GM23338 (cell line): Measurements from ENCODE around the gene GRK5. TPM values are rescaled to one million over a fixed set of nuclear protein-coding genes. Genes with fewer than 3 reads are reported as not detected.

Experiments used
- ATAC-seq: fragments of 200-7000 bp; cut with Tn5 transposase; 3 replicates; pipeline ENCODE4 v1.9.1; 2020
- DNase-seq: peaks from one replicate; pipeline ENCODE4 v3.0.0-alpha.2; 2015; ENCODE audit warnings: low spot score
- H2AFZ ChIP-seq: fragments of 200-600 bp; sonication (generic); 2 replicates; pipeline ENCODE4 v1.8.0; 2016; ENCODE audit warnings: antibody characterized with exemption, mild to moderate bottlenecking, moderate library complexity
- H3F3A ChIP-seq: fragments of 200-600 bp; sonication (generic); replicated peaks from 2 replicates; pipeline ENCODE4 v1.8.0; 2017; ENCODE audit warnings: antibody characterized with exemption, mixed run types, low read depth
- H3K27ac ChIP-seq: fragments of 200-600 bp; sonication (generic); 2 replicates; pipeline ENCODE4 v1.6.1; 2016; ENCODE audit warnings: low read depth
- H3K27me3 ChIP-seq: fragments of 200-600 bp; sonication (generic); 2 replicates; pipeline ENCODE4 v1.8.0; 2016; ENCODE audit warnings: mild to moderate bottlenecking, mixed run types, moderate library complexity; ENCODE audit not compliant: insufficient read depth
- H3K36me3 ChIP-seq: fragments of 200-600 bp; sonication (generic); 2 replicates; pipeline ENCODE4 v1.8.0; 2016; ENCODE audit warnings: mild to moderate bottlenecking; ENCODE audit not compliant: insufficient read depth
- H3K4me1 ChIP-seq: fragments of 200-600 bp; sonication (generic); 2 replicates; pipeline ENCODE4 v1.8.0; 2016; ENCODE audit warnings: mild to moderate bottlenecking, moderate library complexity; ENCODE audit not compliant: insufficient read depth
- H3K4me2 ChIP-seq: fragments of 200-600 bp; sonication (generic); 2 replicates; pipeline ENCODE4 v1.7.1; 2017; ENCODE audit warnings: mixed run types
- H3K4me3 ChIP-seq: fragments of 200-600 bp; sonication (generic); 2 replicates; pipeline ENCODE4 v1.6.1; 2016; ENCODE audit warnings: mixed run types
- H3K79me2 ChIP-seq: fragments of 200-600 bp; sonication (generic); replicated peaks from 2 replicates; pipeline ENCODE4 v1.8.0; 2017; ENCODE audit warnings: mild to moderate bottlenecking; ENCODE audit not compliant: insufficient read depth
- H3K9me2 ChIP-seq: fragments of 200-600 bp; sonication (generic); 2 replicates; pipeline ENCODE4 v1.8.0; 2017; ENCODE audit not compliant: insufficient read depth
- H4K20me1 ChIP-seq: fragments of 200-600 bp; sonication (generic); replicated peaks from 2 replicates; pipeline ENCODE4 v1.8.0; 2017; ENCODE audit warnings: mild to moderate bottlenecking; ENCODE audit not compliant: insufficient read depth
- H3K27ac Mint-ChIP-seq: 2 replicates; pipeline ENCODE4 v1.8.0; 2020; ENCODE audit warnings: inconsistent platforms, mild to moderate bottlenecking, moderate library complexity, mixed read lengths
- H3K27me3 Mint-ChIP-seq: 3 replicates; pipeline ENCODE4 v1.8.0; 2022; ENCODE audit warnings: low read depth, mild to moderate bottlenecking, moderate library complexity, mixed read lengths, inconsistent platforms; ENCODE audit not compliant: insufficient read depth, poor library complexity
- H3K36me3 Mint-ChIP-seq: 3 replicates; pipeline ENCODE4 v1.8.0; 2021; ENCODE audit warnings: low read depth, mild to moderate bottlenecking, inconsistent platforms, moderate library complexity, mixed read lengths
- H3K4me1 Mint-ChIP-seq: 3 replicates; pipeline ENCODE4 v1.8.0; 2020; ENCODE audit warnings: mild to moderate bottlenecking, inconsistent platforms, mixed read lengths
- H3K4me3 Mint-ChIP-seq: 3 replicates; pipeline ENCODE4 v1.8.0; 2021; ENCODE audit warnings: moderate library complexity, mild to moderate bottlenecking, inconsistent platforms, mixed read lengths
- H3K9me3 Mint-ChIP-seq: 3 replicates; pipeline ENCODE4 v1.8.0; 2020; ENCODE audit warnings: moderate library complexity, mild to moderate bottlenecking, inconsistent platforms, mixed read lengths
- CREB1 ChIP-seq: fragments of 250-450 bp; sonication (Bioruptor Pico); IDR thresholded peaks from 2 replicates; pipeline ENCODE4 v1.5.0; 2020; ENCODE audit warnings: low read depth, mild to moderate bottlenecking, moderate library complexity
- CTCF ChIP-seq, 2 experiments: fragments of 200-600 bp in 1 of 2; sonication (generic) in 1 of 2; conservative IDR thresholded peaks; 2 replicates each; pipeline versions ENCODE4 v1.5.1 to v1.6.1; 2016 to 2017; ENCODE audit warnings: antibody characterized with exemption in 2 of 2, low read depth in 2 of 2, mild to moderate bottlenecking in 2 of 2, moderate library complexity in 1 of 2
- ETS1 ChIP-seq: IDR thresholded peaks from 2 replicates; pipeline ENCODE4 v1.6.1; 2016; ENCODE audit warnings: antibody characterized with exemption
- EZH2 ChIP-seq: fragments of 200-600 bp; sonication (generic); IDR thresholded peaks from one replicate; pipeline ENCODE4 v1.8.0; 2017; ENCODE audit warnings: antibody characterized with exemption, mild to moderate bottlenecking, low read depth; ENCODE audit not compliant: unreplicated experiment
- EZH2phosphoT487 ChIP-seq: fragments of 200-600 bp; sonication (generic); IDR thresholded peaks from one replicate; pipeline ENCODE4 v1.8.1; 2018; ENCODE audit warnings: antibody characterized with exemption; ENCODE audit not compliant: unreplicated experiment
- JUNB ChIP-seq: IDR thresholded peaks from one replicate; pipeline ENCODE4 v1.6.1; 2016; ENCODE audit warnings: antibody characterized with exemption; ENCODE audit not compliant: unreplicated experiment
- NANOG ChIP-seq: IDR thresholded peaks from 2 replicates; pipeline ENCODE4 v1.6.1; 2016; ENCODE audit warnings: antibody characterized with exemption, borderline replicate concordance
- POLR2AphosphoS5 ChIP-seq: IDR thresholded peaks from 2 replicates; pipeline ENCODE4 v1.6.1; 2016; ENCODE audit warnings: antibody characterized with exemption, low read depth
- REST ChIP-seq: IDR thresholded peaks from one replicate; pipeline ENCODE4 v1.6.1; 2018; ENCODE audit warnings: antibody characterized with exemption; ENCODE audit not compliant: unreplicated experiment
- STAT1 ChIP-seq: IDR thresholded peaks from one replicate; pipeline ENCODE4 v1.6.1; 2016; ENCODE audit warnings: antibody characterized with exemption; ENCODE audit not compliant: unreplicated experiment
- ZNF114 ChIP-seq: fragments of 250-450 bp; sonication (Bioruptor Pico); IDR thresholded peaks from 2 replicates; pipeline ENCODE4 v1.5.0; 2020; ENCODE audit warnings: mild to moderate bottlenecking, moderate library complexity
- ZNF331 ChIP-seq: fragments of 250-450 bp; sonication (Bioruptor Pico); IDR thresholded peaks from 2 replicates; pipeline ENCODE4 v1.5.0; 2020; ENCODE audit warnings: low read depth, mild to moderate bottlenecking, moderate library complexity
- ZNF462 ChIP-seq: fragments of 250-450 bp; sonication (Bioruptor Pico); IDR thresholded peaks from 2 replicates; pipeline ENCODE4 v1.5.0; 2020; ENCODE audit warnings: mild to moderate bottlenecking, moderate library complexity
- polyA plus RNA-seq: library from polyadenylated mRNA; unstranded; fragments of >200 nt; fragmentation: Nextera tagmentation; extraction: Ambion mirVana; gene quantifications from 2 replicates; pipeline ENCODE4 v1.2.1, GENCODE V29; 2016
- total RNA-seq: library from RNA; depleted of rRNA; stranded (reverse); fragments of >200 nt; shearing (Covaris generic); gene quantifications from 2 replicates; pipeline ENCODE4 v1.2.3, GENCODE V29; 2014

GRK5 gene
- total and polyA plus RNA-seq, 2 experiments from 2014 or later: 0.53 to 2.0 TPM

GRCh38 chr10:119227825-119228224, 20.5 kb downstream of the GRK5 start:
- no peak for ATAC-seq
- Histone ChIP-seq H3F3A (no peaks in the 10 kb centered on the region), H3K4me1 (no peaks in the 10 kb centered on the region), H3K4me2 (no peak overlapping the region), H3K36me3 (no peaks in the 10 kb centered on the region), H3K4me3 (no peak overlapping the region), H3K27me3 (no peaks in the 10 kb centered on the region), H3K9me2 (no peaks in the 10 kb centered on the region), H3K27ac (no peak overlapping the region), H3K79me2 (no peaks in the 10 kb centered on the region), H2AFZ (no peak overlapping the region), H4K20me1 (no peaks in the 10 kb centered on the region)
- TF ChIP-seq EZH2: no peak
- TF ChIP-seq ETS1: no peak
- TF ChIP-seq EZH2phosphoT487: no peak
- no peak for TF ChIP-seq NANOG
- no peak for TF ChIP-seq REST
- no peak for TF ChIP-seq ZNF114 (CRISPR knock-in tag)
- TF ChIP-seq STAT1: no peak
- TF ChIP-seq JUNB: no peak
- no peak for TF ChIP-seq CREB1 (CRISPR knock-in tag)
- TF ChIP-seq ZNF462 (CRISPR knock-in tag): no peak
- no peak for TF ChIP-seq CTCF (conservative IDR thresholded peaks at IDR 0.05; ENCODE audit: low read depth in 2 of 2)
- no peak for TF ChIP-seq POLR2AphosphoS5
- TF ChIP-seq ZNF331 (CRISPR knock-in tag): no peak
- Mint-ChIP-seq H3K36me3 (no peaks in the 10 kb centered on the region), H3K4me3 (no peak overlapping the region), H3K9me3 (peaks cover 14% of the 10 kb centered on the region), H3K4me1 (peaks cover 2% of the 10 kb centered on the region; the same call in 1 of the 3 replicates), H3K27ac (no peak overlapping the region), H3K27me3 (no peaks in the 10 kb centered on the region)
- no peak for DNase-seq
